GM18870 (cell line): ENCODE data around the gene ARFIP1.

ENCODE experiments used
- ATAC-seq: cut with Tn5 transposase; IDR thresholded peaks from one replicate; pipeline ENCODE4 v1.9.1; 2021; ENCODE audit warnings: moderate library complexity; ENCODE audit not compliant: unreplicated experiment

ARFIP1 gene

GRCh38 chr4:152959080-152959479, 179.3 kb downstream of the ARFIP1 start:
- ATAC-seq: no peak

GRCh38 chr4:152960082-152960481, 180.3 kb downstream of the ARFIP1 start:
- ATAC-seq: no peak

GRCh38 chr4:152961014-152961772, 181.4 kb downstream of the ARFIP1 start:
- no peak for ATAC-seq

DNA sequence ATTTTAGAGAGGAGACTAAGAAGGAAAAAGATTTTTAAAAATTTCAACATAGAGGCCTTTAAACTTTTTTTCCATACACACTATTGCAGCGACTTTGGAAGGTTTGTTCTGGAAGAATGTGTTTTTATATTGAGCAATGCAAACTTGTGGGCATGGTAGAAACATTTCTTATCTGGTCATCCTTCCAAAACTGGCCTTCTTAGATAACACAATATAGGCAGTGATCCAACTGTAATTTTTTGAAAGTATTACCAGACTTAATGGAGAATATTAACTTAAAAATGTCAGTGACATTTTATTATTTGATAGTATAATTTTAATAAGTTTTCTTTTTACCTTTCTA, 182.0 kb downstream of the ARFIP1 start:
- ATAC-seq: no peak
